ENCODE results near the gene TBX3. TPM values are rescaled to one million over a fixed set of nuclear protein-coding genes. Genes with fewer than 3 reads are reported as not detected.

The TBX3 gene
- total and polyA plus RNA-seq, 10 of the 15 experiments (the other 5 are each of a cell fraction or from before 2014, with no cell fraction given): 0.04 to 0.28 (median 0.08) TPM; not detected in 7

GRCh38 chr12:114669401-114670290 is 14.3 kb downstream of the TBX3 start:
- ChIA-PET SMC1A (ENCODE audit: uncharacterized antibody, unreplicated experiment) (interaction anchor here (0.8 kb wide), 1 partner anchor 780 kb away, joined by 3 read pairs; no protein-coding TSS in a partner anchor), RAD21 (ENCODE audit: unreplicated experiment) (interaction anchor here (1.2 kb wide), 1 partner anchor 728 kb away, joined by 3 read pairs; no protein-coding TSS in a partner anchor), CTCF (interaction anchor here (0.6 kb wide), 1 partner anchor 1080 kb away, joined by 3 read pairs; no protein-coding TSS in a partner anchor), POLR2A (interaction anchor here (0.6 kb wide), 1 partner anchor 625 kb away, joined by 3 read pairs; no protein-coding TSS in a partner anchor)
- Histone ChIP-seq H3K36me3 (ENCODE audit: control insufficient read depth in 2 of 2, insufficient read depth in 2 of 2, low read length in 1 of 2) (no peaks in the 10 kb centered on the region), H2AFZ (ENCODE audit: control insufficient read depth, low read depth, low read length) (no peak overlapping the region), H3K27me3 (replicated peaks in 1 of 2; ENCODE audit: control insufficient read depth in 2 of 2, insufficient read depth in 2 of 2, low read length in 1 of 2) (peaks cover 5 to 7% of the 10 kb centered on the region in 2 experiments), H3K79me2 (ENCODE audit: control insufficient read depth, insufficient read depth, low read length) (no peaks in the 10 kb centered on the region), H3K4me2 (ENCODE audit: control insufficient read depth, insufficient read depth) (no peak overlapping the region), H3K9ac (ENCODE audit: control insufficient read depth, insufficient read depth, low read length) (no peak overlapping the region), H4K20me1 (ENCODE audit: control insufficient read depth, insufficient read depth) (no peaks in the 10 kb centered on the region), H3K9me3 (replicated peaks; ENCODE audit: control insufficient read depth, insufficient read depth, low read length) (no peaks in the 10 kb centered on the region), H3K27ac (ENCODE audit: control insufficient read depth, insufficient read depth) (no peak overlapping the region), H3K4me1 (ENCODE audit: control insufficient read depth, insufficient read depth, low read length) (no peaks in the 10 kb centered on the region), H3K4me3 (no peak overlapping the region)
- no TSS peak for BruUV-seq (replicated peaks)
- intact Hi-C loops (cut with micrococcal nuclease; ENCODE audit: unreplicated experiment) (no loop called here), in situ Hi-C loops (cut with MboI) (loop anchor here (10.0 kb wide), 1 partner anchor 965 kb away; no protein-coding TSS in a partner anchor)
- WGBS (ENCODE audit: insufficient coverage, insufficient replicate concordance, low lambda C conversion rate, missing lambda C conversion rate): 8% methylated on average over 33 of the region's 33 CpGs
- ATAC-seq (no peak), DNase-seq (ENCODE audit: low read depth, low spot score) (no peak), FAIRE-seq (no peak)
- TF ChIP-seq, protein P1, sequence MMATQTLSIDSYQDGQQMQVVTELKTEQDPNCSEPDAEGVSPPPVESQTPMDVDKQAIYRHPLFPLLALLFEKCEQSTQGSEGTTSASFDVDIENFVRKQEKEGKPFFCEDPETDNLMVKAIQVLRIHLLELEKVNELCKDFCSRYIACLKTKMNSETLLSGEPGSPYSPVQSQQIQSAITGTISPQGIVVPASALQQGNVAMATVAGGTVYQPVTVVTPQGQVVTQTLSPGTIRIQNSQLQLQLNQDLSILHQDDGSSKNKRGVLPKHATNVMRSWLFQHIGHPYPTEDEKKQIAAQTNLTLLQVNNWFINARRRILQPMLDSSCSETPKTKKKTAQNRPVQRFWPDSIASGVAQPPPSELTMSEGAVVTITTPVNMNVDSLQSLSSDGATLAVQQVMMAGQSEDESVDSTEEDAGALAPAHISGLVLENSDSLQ (IDR thresholded peaks at IDR 0.05): 0 out of 2 replicates have a peak, but pooled peaks have one; percentile 10
- TF ChIP-seq MEF2B (IDR thresholded peaks at IDR 0.05; ENCODE audit: partially characterized antibody, poor library complexity, severe bottlenecking) (no peak), NFXL1 (IDR thresholded peaks at IDR 0.05; ENCODE audit: borderline replicate concordance) (no peak), BACH1 (IDR thresholded peaks at IDR 0.05; ENCODE audit: borderline replicate concordance) (no peak), IKZF1 (conservative IDR thresholded peaks at IDR 0.05) (no peak), NR2C1 (IDR thresholded peaks at IDR 0.05) (no peak), RUNX3 (IDR thresholded peaks at IDR 0.05; ENCODE audit: low read length) (no peak), NRF1 (conservative IDR thresholded peaks at IDR 0.05; ENCODE audit: low read depth, low read length) (no peak), SP1 (IDR thresholded peaks at IDR 0.05; ENCODE audit: low read depth, low read length) (no peak), POLR2AphosphoS5 (IDR thresholded peaks at IDR 0.05; ENCODE audit: low read length) (no peak), WRNIP1 (IDR thresholded peaks at IDR 0.05; ENCODE audit: borderline replicate concordance, low read depth, low read length) (no peak), E2F8 (IDR thresholded peaks at IDR 0.05; ENCODE audit: low read depth, partially characterized antibody) (no peak), SUZ12 (IDR thresholded peaks at IDR 0.05; ENCODE audit: unreplicated experiment) (peak; percentile 57)
- TF ChIP-seq, protein P2, sequence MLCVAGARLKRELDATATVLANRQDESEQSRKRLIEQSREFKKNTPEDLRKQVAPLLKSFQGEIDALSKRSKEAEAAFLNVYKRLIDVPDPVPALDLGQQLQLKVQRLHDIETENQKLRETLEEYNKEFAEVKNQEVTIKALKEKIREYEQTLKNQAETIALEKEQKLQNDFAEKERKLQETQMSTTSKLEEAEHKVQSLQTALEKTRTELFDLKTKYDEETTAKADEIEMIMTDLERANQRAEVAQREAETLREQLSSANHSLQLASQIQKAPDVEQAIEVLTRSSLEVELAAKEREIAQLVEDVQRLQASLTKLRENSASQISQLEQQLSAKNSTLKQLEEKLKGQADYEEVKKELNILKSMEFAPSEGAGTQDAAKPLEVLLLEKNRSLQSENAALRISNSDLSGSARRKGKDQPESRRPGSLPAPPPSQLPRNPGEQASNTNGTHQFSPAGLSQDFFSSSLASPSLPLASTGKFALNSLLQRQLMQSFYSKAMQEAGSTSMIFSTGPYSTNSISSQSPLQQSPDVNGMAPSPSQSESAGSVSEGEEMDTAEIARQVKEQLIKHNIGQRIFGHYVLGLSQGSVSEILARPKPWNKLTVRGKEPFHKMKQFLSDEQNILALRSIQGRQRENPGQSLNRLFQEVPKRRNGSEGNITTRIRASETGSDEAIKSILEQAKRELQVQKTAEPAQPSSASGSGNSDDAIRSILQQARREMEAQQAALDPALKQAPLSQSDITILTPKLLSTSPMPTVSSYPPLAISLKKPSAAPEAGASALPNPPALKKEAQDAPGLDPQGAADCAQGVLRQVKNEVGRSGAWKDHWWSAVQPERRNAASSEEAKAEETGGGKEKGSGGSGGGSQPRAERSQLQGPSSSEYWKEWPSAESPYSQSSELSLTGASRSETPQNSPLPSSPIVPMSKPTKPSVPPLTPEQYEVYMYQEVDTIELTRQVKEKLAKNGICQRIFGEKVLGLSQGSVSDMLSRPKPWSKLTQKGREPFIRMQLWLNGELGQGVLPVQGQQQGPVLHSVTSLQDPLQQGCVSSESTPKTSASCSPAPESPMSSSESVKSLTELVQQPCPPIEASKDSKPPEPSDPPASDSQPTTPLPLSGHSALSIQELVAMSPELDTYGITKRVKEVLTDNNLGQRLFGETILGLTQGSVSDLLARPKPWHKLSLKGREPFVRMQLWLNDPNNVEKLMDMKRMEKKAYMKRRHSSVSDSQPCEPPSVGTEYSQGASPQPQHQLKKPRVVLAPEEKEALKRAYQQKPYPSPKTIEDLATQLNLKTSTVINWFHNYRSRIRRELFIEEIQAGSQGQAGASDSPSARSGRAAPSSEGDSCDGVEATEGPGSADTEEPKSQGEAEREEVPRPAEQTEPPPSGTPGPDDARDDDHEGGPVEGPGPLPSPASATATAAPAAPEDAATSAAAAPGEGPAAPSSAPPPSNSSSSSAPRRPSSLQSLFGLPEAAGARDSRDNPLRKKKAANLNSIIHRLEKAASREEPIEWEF (IDR thresholded peaks at IDR 0.05; ENCODE audit: insufficient replicate concordance, low read depth, low read length): no peak
